Fibroblast of villous mesenchyme (primary cell): ENCODE results near the gene PTPRB. TPM values are rescaled to one million over a fixed set of nuclear protein-coding genes. Genes with fewer than 3 reads are reported as not detected.

ENCODE experiments used
- DNase-seq: peaks from one replicate; pipeline ENCODE4 v3.0.0-alpha.2; 2010; ENCODE audit warnings: low read depth
- H3K4me3 ChIP-seq: 2 replicates; pipeline ENCODE4 v1.5.1; 2011; ENCODE audit warnings: low read depth, mild to moderate bottlenecking, low read length
- total RNA-seq: library from RNA; depleted of rRNA; stranded (reverse); fragments of >200 nt; gene quantifications from 2 replicates; pipeline ENCODE4 v1.2.3, GENCODE V29; 2012
- TF ChIP-seq, protein P1 (sequence below): IDR thresholded peaks from 2 replicates; pipeline ENCODE4 v1.5.1; 2012; ENCODE audit warnings: low read depth, mild to moderate bottlenecking, low read length; ENCODE audit not compliant: insufficient read depth

PTPRB gene
- total RNA-seq, 1 donor: 0.43 TPM

DNA sequence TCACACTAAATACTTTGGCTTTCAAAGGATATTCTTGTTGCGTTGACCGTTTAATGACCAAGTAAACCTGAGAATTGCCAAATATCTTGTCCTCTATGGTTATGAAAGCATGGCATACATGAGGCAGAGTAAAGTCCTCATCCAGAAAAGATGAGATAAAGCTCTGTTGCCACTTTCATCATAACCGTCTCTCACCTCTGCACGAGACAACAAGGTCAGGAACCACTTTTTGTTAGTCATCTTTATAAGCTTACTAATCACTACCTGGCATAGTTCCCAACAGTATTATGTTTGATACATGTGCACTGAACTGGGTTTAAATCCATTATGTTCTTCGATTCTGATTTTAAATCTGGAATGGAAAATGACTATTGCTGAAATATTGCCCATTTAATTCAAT, 31.3 kb downstream of the PTPRB start:
- no peak for DNase-seq
- TF ChIP-seq, protein P1, sequence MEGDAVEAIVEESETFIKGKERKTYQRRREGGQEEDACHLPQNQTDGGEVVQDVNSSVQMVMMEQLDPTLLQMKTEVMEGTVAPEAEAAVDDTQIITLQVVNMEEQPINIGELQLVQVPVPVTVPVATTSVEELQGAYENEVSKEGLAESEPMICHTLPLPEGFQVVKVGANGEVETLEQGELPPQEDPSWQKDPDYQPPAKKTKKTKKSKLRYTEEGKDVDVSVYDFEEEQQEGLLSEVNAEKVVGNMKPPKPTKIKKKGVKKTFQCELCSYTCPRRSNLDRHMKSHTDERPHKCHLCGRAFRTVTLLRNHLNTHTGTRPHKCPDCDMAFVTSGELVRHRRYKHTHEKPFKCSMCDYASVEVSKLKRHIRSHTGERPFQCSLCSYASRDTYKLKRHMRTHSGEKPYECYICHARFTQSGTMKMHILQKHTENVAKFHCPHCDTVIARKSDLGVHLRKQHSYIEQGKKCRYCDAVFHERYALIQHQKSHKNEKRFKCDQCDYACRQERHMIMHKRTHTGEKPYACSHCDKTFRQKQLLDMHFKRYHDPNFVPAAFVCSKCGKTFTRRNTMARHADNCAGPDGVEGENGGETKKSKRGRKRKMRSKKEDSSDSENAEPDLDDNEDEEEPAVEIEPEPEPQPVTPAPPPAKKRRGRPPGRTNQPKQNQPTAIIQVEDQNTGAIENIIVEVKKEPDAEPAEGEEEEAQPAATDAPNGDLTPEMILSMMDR: no peak
- no peak overlapping the region for H3K4me3 ChIP-seq

DNA sequence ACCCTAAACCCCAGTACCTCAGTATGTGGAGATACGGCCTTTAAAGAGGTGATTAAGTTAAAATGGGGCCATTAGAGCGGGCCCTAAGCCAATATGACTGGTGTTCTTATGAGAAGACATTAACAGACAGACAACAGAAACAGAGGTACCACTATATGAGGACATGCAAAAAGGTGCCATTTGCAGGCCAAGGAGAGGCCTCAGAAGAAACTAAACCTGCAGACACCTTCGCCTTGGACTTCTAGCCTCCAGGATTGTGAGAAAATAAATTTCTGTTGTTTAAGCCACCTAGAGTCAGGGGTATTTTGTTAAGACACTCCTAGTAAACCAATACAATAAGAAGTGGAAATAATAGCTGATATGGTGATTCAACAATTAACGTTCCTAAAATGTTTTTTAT, 32.6 kb downstream of the PTPRB start:
- TF ChIP-seq, protein P1: no peak
- no peak overlapping the region for H3K4me3 ChIP-seq
- DNase-seq: no peak

DNA sequence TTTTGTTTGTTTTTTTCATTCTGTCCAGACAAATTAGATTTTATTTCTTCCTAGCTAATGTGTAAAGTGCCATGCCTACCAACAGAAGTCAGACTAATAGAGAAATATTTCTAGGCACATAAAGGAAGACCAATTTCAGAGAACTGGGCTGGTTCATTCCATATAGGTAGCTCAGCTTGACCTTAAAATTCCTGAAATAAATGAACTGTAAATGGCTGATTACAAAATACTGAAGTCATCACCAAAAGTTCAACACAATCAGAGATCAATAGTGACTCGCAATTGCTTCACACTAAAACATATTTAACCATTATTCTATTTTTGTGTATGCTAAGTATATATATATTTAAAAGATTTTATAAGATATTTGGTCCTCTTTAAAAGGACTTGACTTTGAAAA, 34.2 kb downstream of the PTPRB start:
- TF ChIP-seq, protein P1: no peak

DNA sequence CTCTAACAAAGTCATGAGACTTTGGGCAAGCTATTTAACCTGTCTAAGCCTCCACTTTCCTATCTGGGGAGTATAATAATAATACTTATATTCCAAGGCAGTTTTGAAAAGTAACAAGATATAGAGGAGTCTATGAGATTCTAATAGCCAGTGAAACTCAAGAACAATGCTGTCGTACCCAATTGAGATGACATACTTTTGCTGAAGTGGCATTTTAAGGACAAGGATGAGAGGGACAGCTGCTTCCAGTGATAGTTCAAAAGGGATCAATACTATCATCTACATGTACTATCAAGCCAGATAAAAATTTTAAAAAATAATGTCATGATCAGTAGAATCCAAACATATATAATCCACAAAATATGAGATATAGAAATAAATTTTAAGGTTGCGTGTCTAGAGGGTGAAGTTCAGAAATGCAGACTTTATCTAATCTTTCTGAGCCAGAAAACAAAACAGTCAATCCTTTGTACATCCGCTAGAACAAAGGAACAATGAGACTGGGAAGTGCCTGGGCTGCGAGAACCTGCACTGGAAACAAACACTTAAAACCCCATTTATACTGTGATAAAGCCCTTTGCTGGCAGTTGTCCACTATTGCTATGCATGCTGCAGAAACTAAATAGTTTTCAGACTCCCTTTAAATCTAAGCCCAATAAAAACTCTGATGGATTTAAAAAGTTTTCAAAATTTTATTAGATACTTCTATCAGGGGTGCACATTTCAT, 38.6 kb downstream of the PTPRB start:
- TF ChIP-seq, protein P1: no peak

More for the DNA sequence above, 34.2 kb downstream of the PTPRB start:
- DNase-seq: no peak
- no peak overlapping the region for H3K4me3 ChIP-seq

DNA sequence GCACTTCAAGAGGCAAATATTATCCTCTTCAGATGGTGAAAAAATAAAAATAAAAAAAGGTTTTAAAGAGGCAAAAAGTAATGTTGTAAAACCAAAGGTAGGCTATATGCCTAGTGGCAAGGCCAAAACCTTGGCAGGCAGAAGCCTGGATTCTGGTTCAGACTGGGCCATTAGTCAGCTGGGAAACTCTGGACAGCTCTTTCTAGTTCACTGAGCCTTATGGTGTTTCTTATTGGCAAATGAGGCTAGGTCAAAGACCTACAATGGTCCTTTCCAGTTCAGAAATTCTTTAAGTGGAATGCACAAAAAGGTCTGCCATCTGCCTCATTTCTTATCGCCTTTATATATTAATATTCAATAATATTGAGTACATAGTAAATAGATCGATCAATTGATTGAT, 44.6 kb downstream of the PTPRB start:
- no peak for DNase-seq
- no peak overlapping the region for H3K4me3 ChIP-seq
- TF ChIP-seq, protein P1: no peak

More for the DNA sequence above, 38.6 kb downstream of the PTPRB start:
- H3K4me3 ChIP-seq: no peak overlapping the region
- DNase-seq: no peak

DNA sequence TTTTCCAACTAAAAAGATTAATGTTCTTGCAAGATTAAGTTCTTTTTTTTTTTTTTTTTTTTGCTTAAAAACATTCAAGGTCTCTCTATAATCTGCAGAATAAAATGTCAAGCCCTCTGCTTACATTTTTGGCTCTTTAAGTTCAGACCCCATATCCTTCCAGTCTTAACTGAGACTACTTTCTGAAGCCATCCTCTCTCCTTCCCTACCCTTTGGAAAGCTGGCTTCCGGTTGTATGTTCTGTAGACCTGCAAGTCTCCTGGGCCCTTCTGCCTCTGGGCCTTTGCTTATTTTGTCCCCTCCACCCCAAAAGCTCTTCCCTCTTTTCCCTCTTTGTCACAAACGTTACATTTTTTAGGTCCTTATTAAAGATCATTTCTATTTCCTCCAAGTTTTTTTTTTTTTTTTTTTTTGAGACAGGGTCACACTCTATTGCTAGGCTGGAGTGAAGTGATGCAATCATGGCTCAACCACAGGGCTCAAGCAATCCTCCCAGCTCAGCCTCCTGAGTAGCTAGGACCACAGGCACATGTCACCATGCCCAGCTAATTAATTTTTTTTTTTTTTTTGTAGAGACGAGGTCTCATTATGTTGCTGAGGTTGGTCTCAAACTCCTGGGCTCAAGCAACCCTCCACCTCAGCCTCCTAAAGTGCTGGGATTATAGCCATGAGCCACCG, 46.5 kb downstream of the PTPRB start:
- DNase-seq: no peak
- TF ChIP-seq, protein P1: no peak
- H3K4me3 ChIP-seq: no peak overlapping the region
